PC-3 (cell line): ENCODE results near the gene THSD7A. TPM values are rescaled to one million over a fixed set of nuclear protein-coding genes. Genes with fewer than 3 reads are reported as not detected.

Source experiments
- ATAC-seq: fragments of 200-7000 bp; cut with Tn5 transposase; 2 replicates; pipeline ENCODE4 v1.9.1; 2020; ENCODE audit warnings: mild to moderate bottlenecking, moderate library complexity
- BruUV-seq: library from RNA; stranded (reverse); fragments of 400-500 nt; replicated peaks from 2 replicates; lab custom pipeline; 2021; lab: Mats Ljungman, UMichigan
- CTCF ChIA-PET: fragments of 300-600 bp; sonication (Branson Sonifier 250); formaldehyde crosslinking; loops from one replicate; lab custom pipeline; 2022; ENCODE audit warnings: antibody characterized with exemption; lab: Charles Lee
- POLR2A ChIA-PET: fragments of 300-600 bp; sonication (Branson Sonifier 250); formaldehyde crosslinking; loops from one replicate; lab custom pipeline; 2022; ENCODE audit warnings: antibody characterized with exemption; ENCODE audit not compliant: unreplicated experiment; lab: Charles Lee
- DNase-seq: peaks from one replicate; pipeline ENCODE4 v3.0.0-alpha.2; 2015
- H2AFZ ChIP-seq: fragments of 300-600 bp; sonication (generic); 2 replicates; pipeline ENCODE4 v1.6.0; 2016; ENCODE audit warnings: antibody characterized with exemption, low read length
- H3F3A ChIP-seq: fragments of 300-600 bp; sonication (generic); one replicate; pipeline ENCODE4 v1.6.0; 2017; ENCODE audit warnings: antibody characterized with exemption, low read length, control low read depth, mild to moderate bottlenecking; ENCODE audit not compliant: unreplicated experiment
- H3K27ac ChIP-seq: fragments of 300-600 bp; sonication (generic); 2 replicates; pipeline ENCODE4 v1.5.1; 2016; ENCODE audit warnings: mild to moderate bottlenecking, low read length
- H3K27me3 ChIP-seq: fragments of 300-600 bp; sonication (generic); 2 replicates; pipeline ENCODE4 v1.6.1; 2016; ENCODE audit warnings: low read length, mixed read lengths
- H3K36me3 ChIP-seq: fragments of 300-600 bp; sonication (generic); 2 replicates; pipeline ENCODE4 v1.6.1; 2016; ENCODE audit warnings: low read depth, mixed run types, low read length, mixed read lengths
- H3K4me1 ChIP-seq: fragments of 300-600 bp; sonication (generic); 2 replicates; pipeline ENCODE4 v1.5.1; 2016; ENCODE audit warnings: low read length; ENCODE audit not compliant: insufficient read depth
- H3K4me2 ChIP-seq: fragments of 300-600 bp; sonication (generic); 2 replicates; pipeline ENCODE4 v1.6.0; 2016; ENCODE audit warnings: low read length
- H3K4me3 ChIP-seq: fragments of 300-600 bp; sonication (generic); 2 replicates; pipeline ENCODE4 v1.5.1; 2016; ENCODE audit warnings: mild to moderate bottlenecking, low read length, mixed read lengths
- H3K79me2 ChIP-seq: fragments of 300-600 bp; sonication (generic); 2 replicates; pipeline ENCODE4 v1.6.1; 2017; ENCODE audit warnings: low read length, mixed read lengths
- H3K9ac ChIP-seq: fragments of 300-600 bp; sonication (generic); 2 replicates; pipeline ENCODE4 v1.6.0; 2016; ENCODE audit warnings: mild to moderate bottlenecking, low read length
- H3K9me2 ChIP-seq: fragments of 300-600 bp; sonication (generic); replicated peaks from 2 replicates; pipeline ENCODE4 v1.6.1; 2016; ENCODE audit warnings: mixed run types, low read length, mixed read lengths
- H3K9me3 ChIP-seq: fragments of 300-600 bp; sonication (generic); 2 replicates; pipeline ENCODE4 v1.6.1; 2016; ENCODE audit warnings: low read length, mixed read lengths
- H4K20me1 ChIP-seq: fragments of 300-600 bp; sonication (generic); 2 replicates; pipeline ENCODE4 v1.6.1; 2016; ENCODE audit warnings: low read length, mixed read lengths
- EZH2 ChIP-seq: fragments of 300-600 bp; sonication (generic); IDR thresholded peaks from one replicate; pipeline ENCODE4 v1.6.1; 2017; ENCODE audit warnings: antibody characterized with exemption, mild to moderate bottlenecking, low read length; ENCODE audit not compliant: unreplicated experiment
- EZH2phosphoT487 ChIP-seq: fragments of 300-600 bp; sonication (generic); IDR thresholded peaks from 2 replicates; pipeline ENCODE4 v1.6.1; 2018; ENCODE audit warnings: mild to moderate bottlenecking, antibody characterized with exemption, low read length, borderline replicate concordance
- intact Hi-C: fragments of 100-400 bp; cut with micrococcal nuclease; formaldehyde crosslinking; loops from 2 replicates; pipeline ENCODE4 v1.9.0; 2023
- total RNA-seq: library from RNA; depleted of rRNA; stranded (reverse); fragments of >200 nt; gene quantifications from 2 replicates; pipeline ENCODE4 v1.2.3, GENCODE V29; 2014
- TF ChIP-seq, protein P1 (sequence below): fragments of 300-600 bp; sonication (generic); conservative IDR thresholded peaks from 2 replicates; pipeline ENCODE4 v1.5.1; 2017; ENCODE audit warnings: antibody characterized with exemption, low read depth, mild to moderate bottlenecking, low read length

The THSD7A gene
- total RNA-seq, 1 experiment from 2014 or later: 0.04 TPM

DNA sequence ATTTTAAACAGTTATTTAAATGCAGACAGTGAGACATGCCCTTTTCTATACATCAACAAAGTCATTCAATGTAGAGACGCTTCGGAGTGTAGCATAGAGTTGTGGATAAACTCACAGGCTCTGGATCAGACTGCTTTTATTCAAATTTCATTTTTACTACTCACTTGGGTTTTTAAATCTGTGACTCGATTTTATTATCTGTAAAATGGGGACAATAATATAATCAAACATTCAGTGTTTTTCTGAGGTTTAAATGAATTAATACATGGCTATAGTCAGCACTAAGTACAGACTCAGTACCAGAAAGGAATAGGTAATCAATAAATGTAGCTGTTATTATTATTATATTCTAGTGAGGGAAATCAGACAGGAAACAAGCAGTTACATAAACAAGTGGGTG lies 43.4 kb downstream of the THSD7A start:
- Histone ChIP-seq H3K4me2 (no peak overlapping the region), H3F3A (no peaks in the 10 kb centered on the region), H3K4me1 (peaks cover 21% of the 10 kb centered on the region), H3K79me2 (no peaks in the 10 kb centered on the region), H2AFZ (no peak overlapping the region), H3K27ac (no peak overlapping the region), H3K9ac (no peak overlapping the region), H3K36me3 (no peaks in the 10 kb centered on the region), H3K4me3 (no peak overlapping the region), H4K20me1 (no peaks in the 10 kb centered on the region), H3K9me3 (no peaks in the 10 kb centered on the region), H3K27me3 (no peaks in the 10 kb centered on the region), H3K9me2 (no peaks in the 10 kb centered on the region)
- POLR2A ChIA-PET: no interaction called here
- ATAC-seq (no peak), DNase-seq (no peak)
- intact Hi-C loops: loop anchor here (5.0 kb wide), 1 partner anchor 41 kb away; no protein-coding TSS in a partner anchor
- no TSS peak for BruUV-seq
- CTCF ChIA-PET: no interaction called here
- TF ChIP-seq, protein P1, sequence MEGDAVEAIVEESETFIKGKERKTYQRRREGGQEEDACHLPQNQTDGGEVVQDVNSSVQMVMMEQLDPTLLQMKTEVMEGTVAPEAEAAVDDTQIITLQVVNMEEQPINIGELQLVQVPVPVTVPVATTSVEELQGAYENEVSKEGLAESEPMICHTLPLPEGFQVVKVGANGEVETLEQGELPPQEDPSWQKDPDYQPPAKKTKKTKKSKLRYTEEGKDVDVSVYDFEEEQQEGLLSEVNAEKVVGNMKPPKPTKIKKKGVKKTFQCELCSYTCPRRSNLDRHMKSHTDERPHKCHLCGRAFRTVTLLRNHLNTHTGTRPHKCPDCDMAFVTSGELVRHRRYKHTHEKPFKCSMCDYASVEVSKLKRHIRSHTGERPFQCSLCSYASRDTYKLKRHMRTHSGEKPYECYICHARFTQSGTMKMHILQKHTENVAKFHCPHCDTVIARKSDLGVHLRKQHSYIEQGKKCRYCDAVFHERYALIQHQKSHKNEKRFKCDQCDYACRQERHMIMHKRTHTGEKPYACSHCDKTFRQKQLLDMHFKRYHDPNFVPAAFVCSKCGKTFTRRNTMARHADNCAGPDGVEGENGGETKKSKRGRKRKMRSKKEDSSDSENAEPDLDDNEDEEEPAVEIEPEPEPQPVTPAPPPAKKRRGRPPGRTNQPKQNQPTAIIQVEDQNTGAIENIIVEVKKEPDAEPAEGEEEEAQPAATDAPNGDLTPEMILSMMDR: no peak
- TF ChIP-seq EZH2 (no peak), EZH2phosphoT487 (no peak)

DNA sequence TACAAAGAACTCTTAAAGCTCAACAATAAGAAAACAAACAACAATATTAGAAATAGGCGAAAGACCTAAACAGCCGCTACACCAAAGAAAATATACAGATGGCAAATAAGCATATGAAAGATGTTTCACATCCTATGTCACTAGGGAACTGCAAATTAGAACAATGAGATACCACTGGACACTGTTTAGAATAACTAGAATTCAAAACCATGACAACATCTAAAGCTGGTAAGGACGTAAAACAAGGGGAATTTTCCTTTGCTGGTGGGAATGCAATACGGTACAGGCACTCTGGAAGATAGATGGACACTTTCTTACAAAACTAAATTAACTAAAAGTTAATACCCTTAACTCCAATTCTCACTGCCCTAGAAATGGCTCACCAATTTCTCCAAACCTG lies 44.5 kb downstream of the THSD7A start:
- Histone ChIP-seq H3K79me2 (no peaks in the 10 kb centered on the region), H3K9me2 (no peaks in the 10 kb centered on the region), H3K27ac (no peak overlapping the region), H4K20me1 (no peaks in the 10 kb centered on the region), H3K4me2 (no peak overlapping the region), H3K9me3 (no peaks in the 10 kb centered on the region), H3K36me3 (no peaks in the 10 kb centered on the region), H3K9ac (no peak overlapping the region), H3K4me3 (no peak overlapping the region), H3K27me3 (no peaks in the 10 kb centered on the region), H2AFZ (no peak overlapping the region), H3K4me1 (peaks cover 21% of the 10 kb centered on the region), H3F3A (no peaks in the 10 kb centered on the region)
- ChIA-PET CTCF (no interaction called here), POLR2A (no interaction called here)
- DNase-seq (no peak), ATAC-seq (no peak)
- no TSS peak for BruUV-seq
- TF ChIP-seq, protein P1: no peak
- TF ChIP-seq EZH2phosphoT487 (no peak), EZH2 (no peak)
- intact Hi-C loops: loop anchor here (5.0 kb wide), 1 partner anchor 40 kb away; no protein-coding TSS in a partner anchor

DNA sequence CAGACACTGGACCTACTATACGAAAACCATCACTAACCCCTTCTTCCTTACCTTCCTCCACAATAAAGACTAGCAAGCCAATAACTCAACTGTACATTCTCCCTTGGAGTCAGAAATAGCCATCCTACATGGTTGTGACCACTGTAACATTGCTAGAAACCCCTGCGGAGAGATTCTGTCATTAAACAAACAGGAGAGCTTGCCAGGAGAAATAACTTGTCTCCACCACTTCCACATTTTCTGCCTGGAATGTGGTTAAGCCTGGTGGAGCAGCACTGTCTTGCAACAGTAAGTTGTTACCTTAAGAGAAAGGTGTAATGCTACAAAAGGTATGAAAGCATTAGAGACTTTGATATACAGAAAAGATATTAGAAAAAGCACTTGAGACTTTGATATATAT lies 45.8 kb downstream of the THSD7A start:
- no peaks in the 10 kb centered on the region for H3K79me2 ChIP-seq
- intact Hi-C loops: loop anchor here (5.0 kb wide), 1 partner anchor 39 kb away; no protein-coding TSS in a partner anchor
- DNase-seq: peak; percentile 94
- ChIA-PET POLR2A (no interaction called here), CTCF (no interaction called here)
- no peaks in the 10 kb centered on the region for H4K20me1 ChIP-seq
- peak; percentile 96 for ATAC-seq
- TF ChIP-seq, protein P1: no peak
- TF ChIP-seq EZH2: no peak
- no peak for TF ChIP-seq EZH2phosphoT487
- no peak overlapping the region for H3K27ac ChIP-seq
- H3K4me2 ChIP-seq: peak overlapping the region; percentile 55
- H3K9me3 ChIP-seq: no peaks in the 10 kb centered on the region
- no peak overlapping the region for H3K9ac ChIP-seq
- no peaks in the 10 kb centered on the region for H3K9me2 ChIP-seq
- no peak overlapping the region for H2AFZ ChIP-seq
- H3F3A ChIP-seq: no peaks in the 10 kb centered on the region
- H3K27me3 ChIP-seq: no peaks in the 10 kb centered on the region
- H3K4me1 ChIP-seq: peaks cover 21% of the 10 kb centered on the region
- BruUV-seq: no TSS peak
- no peak overlapping the region for H3K4me3 ChIP-seq
- no peaks in the 10 kb centered on the region for H3K36me3 ChIP-seq
